Stimulated activated memory B cell treated with anti-CD40 and anti-IgM and Interleukin-4, amounts not matched to agents 10 μg/mL and 1 μg/mL and 100 μg/mL, for 72 hours (primary cell): ENCODE measurements around the gene SOD1.
"Not testable (repeated sequence)": the region's sequence is repeated elsewhere in the genome, so short reads cannot be mapped to it uniquely, and the experiment has no call there.

Experiments used
- ATAC-seq: fragments of 150-1000 bp; cut with Tn5 transposase; 2 replicates; pipeline ENCODE4 v1.10.0; 2021
- H3K27ac Mint-ChIP-seq: one replicate; pipeline ENCODE4 v1.8.0; 2022; ENCODE audit warnings: mild to moderate bottlenecking, mixed read lengths
- H3K27me3 Mint-ChIP-seq: one replicate; pipeline ENCODE4 v1.8.0; 2022; ENCODE audit warnings: mixed read lengths
- H3K36me3 Mint-ChIP-seq: one replicate; pipeline ENCODE4 v1.8.0; 2022; ENCODE audit warnings: mixed read lengths
- H3K4me1 Mint-ChIP-seq: one replicate; pipeline ENCODE4 v1.8.0; 2022; ENCODE audit warnings: mixed read lengths
- H3K4me3 Mint-ChIP-seq: one replicate; pipeline ENCODE4 v1.8.0; 2022; ENCODE audit warnings: mild to moderate bottlenecking, moderate library complexity, mixed read lengths
- H3K9me3 Mint-ChIP-seq: one replicate; pipeline ENCODE4 v1.8.0; 2022; ENCODE audit warnings: mixed read lengths

The SOD1 gene

DNA sequence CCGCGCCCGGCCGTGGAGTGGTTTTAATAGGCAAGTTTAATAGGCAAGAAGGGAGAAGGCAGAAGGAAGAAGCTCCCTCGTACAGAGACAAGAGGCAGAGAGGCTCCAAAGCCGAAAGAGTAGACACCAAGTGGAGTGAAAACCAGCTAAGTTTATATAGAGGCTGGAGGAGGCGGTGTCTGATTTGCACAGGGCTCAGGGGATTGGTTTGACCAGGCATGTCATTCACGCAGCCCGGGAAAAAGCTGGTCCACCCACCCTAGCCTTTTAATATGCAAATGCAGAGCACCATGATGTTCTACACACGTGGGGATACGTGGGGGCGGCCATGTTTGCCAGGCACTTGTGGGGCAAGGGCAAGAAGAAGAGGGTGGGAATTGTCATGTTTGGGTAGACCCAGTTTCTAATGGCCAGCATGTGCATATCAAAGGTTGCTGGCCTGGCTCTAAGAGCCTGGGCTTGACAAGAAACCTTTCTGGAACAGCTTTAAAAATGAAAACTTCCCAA is 18.0 kb upstream of the SOD1 start:
- H3K27ac Mint-ChIP-seq = no peak overlapping the region
- peaks cover 2% of the 10 kb centered on the region for H3K4me1 Mint-ChIP-seq
- peaks cover 9% of the 10 kb centered on the region for H3K27me3 Mint-ChIP-seq
- no peak overlapping the region for H3K4me3 Mint-ChIP-seq
- H3K36me3 Mint-ChIP-seq = no peaks in the 10 kb centered on the region
- H3K9me3 Mint-ChIP-seq = peaks cover 6% of the 10 kb centered on the region
- ATAC-seq = no peak

DNA sequence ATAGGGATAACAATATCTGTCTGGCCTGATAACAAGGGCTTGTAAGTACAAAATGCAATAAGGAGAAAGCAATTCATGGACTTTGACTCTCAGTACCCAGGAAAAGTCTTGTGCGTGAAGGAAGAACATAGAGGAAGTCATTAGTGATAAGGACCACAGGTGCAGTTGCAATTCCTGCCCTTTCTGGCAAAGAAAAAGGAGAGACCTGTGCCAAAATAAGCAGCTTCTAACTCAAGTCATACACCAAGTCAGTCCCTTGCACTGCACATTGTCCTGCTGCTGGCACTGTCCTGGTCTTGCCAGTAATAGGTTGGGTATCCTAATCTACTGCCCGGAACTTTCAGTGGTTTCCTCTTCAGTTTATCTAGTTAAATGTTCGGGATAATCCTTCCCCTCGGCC is 14.8 kb upstream of the SOD1 start:
- no peak overlapping the region for H3K27ac Mint-ChIP-seq
- no peak overlapping the region for H3K4me3 Mint-ChIP-seq
- ATAC-seq = no peak
- peaks cover 3% of the 10 kb centered on the region for H3K9me3 Mint-ChIP-seq
- peaks cover 9% of the 10 kb centered on the region for H3K27me3 Mint-ChIP-seq
- no peaks in the 10 kb centered on the region for H3K36me3 Mint-ChIP-seq
- H3K4me1 Mint-ChIP-seq = peaks cover 15% of the 10 kb centered on the region

DNA sequence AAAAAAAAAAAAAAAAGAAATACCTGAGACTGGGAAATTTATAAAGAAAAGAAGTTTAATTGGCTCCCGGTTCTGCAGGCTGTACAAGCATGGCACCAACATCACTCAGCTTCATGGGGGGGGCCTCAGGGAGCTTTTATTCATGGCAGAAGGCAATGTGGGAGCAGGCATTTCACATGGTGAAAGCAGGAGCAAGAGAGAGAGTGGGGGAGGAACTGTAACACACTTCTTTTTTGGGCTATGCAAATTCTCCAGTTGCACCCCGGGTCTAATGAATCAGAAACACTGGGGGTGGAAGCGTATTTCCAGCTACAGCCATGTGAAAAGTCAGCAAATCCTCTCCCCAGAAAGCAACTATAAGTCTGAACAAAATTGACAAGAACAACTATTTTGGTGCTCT is 11.8 kb upstream of the SOD1 start:
- Mint-ChIP-seq H3K36me3 (no peaks in the 10 kb centered on the region), H3K4me1 (peaks cover 15% of the 10 kb centered on the region), H3K4me3 (peak overlapping the region; percentile 40), H3K27ac (peak overlapping the region; percentile 14), H3K9me3 (peaks cover 6% of the 10 kb centered on the region), H3K27me3 (no peaks in the 10 kb centered on the region)
- no peak for ATAC-seq

DNA sequence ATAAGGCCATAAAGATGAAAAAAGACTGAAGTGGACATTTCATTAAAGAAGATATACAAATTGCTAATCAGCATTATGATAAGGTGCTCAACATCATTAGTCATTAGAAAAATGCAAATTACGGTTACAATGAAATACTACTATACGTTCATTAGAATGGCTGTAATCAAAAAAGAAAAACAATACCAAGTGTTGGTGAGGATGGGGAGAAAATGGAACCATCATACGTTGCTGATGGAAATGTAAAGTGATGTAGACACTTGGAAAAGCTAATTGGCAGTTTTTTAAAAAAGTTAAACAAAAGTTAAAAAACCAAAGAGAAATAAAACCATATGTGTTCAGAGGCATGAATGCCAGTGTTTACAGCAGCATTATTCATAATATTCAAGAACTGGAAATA is 8.6 kb upstream of the SOD1 start:
- Mint-ChIP-seq H3K9me3 (peaks cover 6% of the 10 kb centered on the region), H3K36me3 (no peaks in the 10 kb centered on the region), H3K27me3 (no peaks in the 10 kb centered on the region), H3K4me3 (no peak overlapping the region), H3K4me1 (peaks cover 29% of the 10 kb centered on the region), H3K27ac (no peak overlapping the region)
- ATAC-seq = no peak

DNA sequence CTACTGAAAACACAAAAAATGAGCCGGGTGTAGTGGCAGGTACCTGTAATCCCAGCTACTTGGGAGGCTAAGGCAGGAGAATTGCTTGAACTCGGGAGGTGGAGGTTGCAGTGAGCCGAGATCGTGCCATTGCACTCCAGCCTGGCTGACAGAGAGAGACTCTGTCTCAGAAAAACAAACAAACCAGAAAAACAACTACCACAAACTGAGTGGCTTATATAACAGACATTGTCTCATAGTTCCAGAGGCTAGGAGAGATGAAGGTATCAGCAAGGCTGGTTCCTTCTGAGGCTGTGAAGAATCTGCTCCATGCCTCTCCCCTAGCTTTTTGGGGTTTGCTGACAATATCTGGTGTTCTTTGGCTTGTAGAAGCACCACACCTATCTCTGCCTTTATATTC is 8.0 kb upstream of the SOD1 start:
- not testable (repeated sequence) for H3K36me3 Mint-ChIP-seq

DNA sequence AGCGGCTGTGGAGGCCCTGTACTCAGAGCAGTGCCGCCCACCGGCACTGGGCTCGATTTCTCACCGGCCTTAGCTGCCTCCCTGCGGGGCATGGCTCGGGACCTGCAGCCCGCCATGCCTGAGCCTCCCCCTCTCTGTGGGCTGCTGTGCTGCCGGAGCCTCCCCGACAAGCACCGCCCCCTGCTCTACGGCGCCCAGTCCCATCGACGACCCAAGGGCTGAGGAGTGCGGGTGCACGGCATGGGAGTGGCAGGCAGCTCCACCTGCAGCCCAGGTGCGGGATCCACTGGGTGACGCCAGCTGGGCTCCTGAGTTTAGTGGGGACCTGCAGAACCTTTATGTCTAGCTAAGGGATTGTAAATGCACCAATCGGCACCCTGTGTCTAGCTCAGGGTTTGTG is 5.2 kb upstream of the SOD1 start:
- no peak for ATAC-seq
- H3K36me3 Mint-ChIP-seq = no peaks in the 10 kb centered on the region
- no peak overlapping the region for H3K27ac Mint-ChIP-seq
- H3K4me1 Mint-ChIP-seq = peaks cover 29% of the 10 kb centered on the region
- H3K4me3 Mint-ChIP-seq = no peak overlapping the region
- no peaks in the 10 kb centered on the region for H3K27me3 Mint-ChIP-seq
- peaks cover 6% of the 10 kb centered on the region for H3K9me3 Mint-ChIP-seq

More for the DNA sequence above, 8.0 kb upstream of the SOD1 start:
- ATAC-seq, H3K27ac Mint-ChIP-seq, H3K4me3 Mint-ChIP-seq, H3K27me3 Mint-ChIP-seq, H3K9me3 Mint-ChIP-seq: not testable (repeated sequence)
- peaks cover 30% of the 10 kb centered on the region for H3K4me1 Mint-ChIP-seq

DNA sequence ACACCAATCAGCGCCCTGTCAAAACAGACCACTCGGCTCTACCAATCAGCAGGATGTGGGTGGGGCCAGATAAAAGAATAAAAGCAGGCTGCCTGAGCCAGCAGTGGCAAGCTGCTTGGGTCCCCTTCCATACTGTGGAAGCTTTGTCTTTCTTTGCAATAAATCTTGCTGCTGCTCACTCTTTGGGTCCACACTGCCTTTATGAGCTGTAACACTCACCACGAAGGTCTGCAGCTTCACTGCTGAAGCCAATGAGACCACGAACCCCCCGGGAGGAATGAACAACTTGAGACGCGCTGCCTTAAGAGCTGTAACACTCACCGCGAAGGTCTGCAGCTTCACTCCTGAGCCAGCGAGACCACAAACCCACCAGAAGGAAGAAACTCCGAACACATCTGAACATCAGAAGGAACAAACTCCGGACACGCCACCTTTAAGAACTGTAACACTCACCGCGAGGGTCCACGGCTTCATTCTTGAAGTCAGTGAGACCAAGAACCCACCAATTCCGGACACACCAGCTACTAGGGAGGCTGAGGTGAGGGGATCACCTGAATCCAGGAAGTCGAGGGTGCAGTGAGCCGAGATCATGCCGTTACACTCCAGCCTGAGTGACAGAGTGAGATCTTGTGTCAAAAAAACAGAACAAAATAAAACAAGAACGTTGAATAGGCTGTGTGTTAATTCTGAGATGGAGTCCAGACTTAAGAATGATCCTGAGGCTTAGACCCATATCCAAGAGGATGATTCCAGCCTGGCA is 4.5 kb upstream of the SOD1 start:
- H3K4me1 Mint-ChIP-seq = peaks cover 29% of the 10 kb centered on the region
- ATAC-seq = not testable (repeated sequence)

DNA sequence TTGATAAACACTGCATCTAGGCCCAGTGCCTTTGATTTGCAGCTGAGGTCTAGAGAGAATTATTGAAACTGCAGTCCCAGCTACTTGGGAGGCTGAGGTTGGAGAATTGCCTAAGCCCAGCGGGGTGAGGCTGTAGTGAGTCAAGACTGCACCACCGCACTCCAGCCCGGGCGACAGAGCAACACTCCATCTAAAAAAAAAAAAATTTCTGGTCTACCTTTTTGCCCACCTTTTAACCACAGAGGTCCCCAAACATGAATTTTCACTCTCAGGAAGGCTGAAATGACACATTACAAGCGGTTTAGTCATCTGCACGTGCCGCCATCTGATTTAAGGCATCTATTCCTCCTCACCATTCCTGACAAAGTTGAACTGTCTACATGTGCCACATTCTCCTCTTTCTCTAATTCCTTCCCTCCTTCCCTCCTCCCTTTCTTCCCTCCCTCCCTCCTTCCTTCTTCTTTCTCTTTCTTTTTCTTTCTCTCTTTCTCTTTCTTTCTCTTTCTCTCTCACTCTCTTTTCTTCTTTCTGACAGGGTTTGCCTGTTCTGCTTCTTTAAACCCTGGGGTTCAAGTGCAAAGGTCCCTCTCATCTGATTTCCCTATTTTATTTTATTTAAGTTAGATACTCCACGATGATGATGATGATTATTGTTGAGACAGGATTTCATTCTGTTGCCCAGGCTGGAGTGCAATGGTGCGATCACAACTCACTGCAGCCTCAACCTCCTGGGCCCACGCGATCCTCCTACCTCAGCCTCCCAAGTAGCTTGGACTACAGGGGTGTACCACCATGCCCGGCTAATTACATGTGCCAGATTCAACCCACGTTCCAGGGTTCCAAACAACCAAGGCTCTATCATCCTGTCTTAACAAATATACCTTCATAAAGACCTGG is 3.0 kb upstream of the SOD1 start:
- Mint-ChIP-seq H3K4me1 (peaks cover 41% of the 10 kb centered on the region), H3K36me3 (no peaks in the 10 kb centered on the region), H3K9me3 (no peaks in the 10 kb centered on the region), H3K27me3 (no peaks in the 10 kb centered on the region), H3K4me3 (no peak overlapping the region), H3K27ac (peak overlapping the region; percentile 7)
- no peak for ATAC-seq

More for the DNA sequence above, 4.5 kb upstream of the SOD1 start:
- Mint-ChIP-seq H3K4me3 (peak overlapping the region; percentile 54), H3K27ac (peak overlapping the region; percentile 50)
- H3K27me3 Mint-ChIP-seq, H3K9me3 Mint-ChIP-seq, H3K36me3 Mint-ChIP-seq: not testable (repeated sequence)

DNA sequence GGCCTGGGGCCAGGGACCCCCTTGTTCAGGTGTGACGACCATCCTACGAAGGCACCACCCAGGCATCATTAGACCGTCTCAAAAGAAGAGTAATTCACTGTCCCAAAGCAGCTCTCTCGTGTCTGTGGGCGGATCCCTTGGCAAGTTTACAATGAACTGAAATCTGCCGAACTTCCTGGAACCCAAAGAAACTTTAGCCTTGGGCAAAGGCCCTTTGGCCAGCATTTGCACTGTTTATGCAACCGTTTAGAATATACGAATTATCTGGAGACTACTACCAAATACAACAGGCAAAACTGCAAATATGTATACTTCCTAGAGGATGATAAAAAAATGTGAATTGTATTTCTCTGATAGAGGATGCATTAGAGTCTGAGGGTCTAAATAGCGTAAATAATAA is 1.4 kb upstream of the SOD1 start:
- Mint-ChIP-seq H3K4me3 (no peak overlapping the region), H3K4me1 (peaks cover 53% of the 10 kb centered on the region), H3K9me3 (no peaks in the 10 kb centered on the region), H3K36me3 (no peaks in the 10 kb centered on the region), H3K27ac (no peak overlapping the region), H3K27me3 (no peaks in the 10 kb centered on the region)
- no peak for ATAC-seq

DNA sequence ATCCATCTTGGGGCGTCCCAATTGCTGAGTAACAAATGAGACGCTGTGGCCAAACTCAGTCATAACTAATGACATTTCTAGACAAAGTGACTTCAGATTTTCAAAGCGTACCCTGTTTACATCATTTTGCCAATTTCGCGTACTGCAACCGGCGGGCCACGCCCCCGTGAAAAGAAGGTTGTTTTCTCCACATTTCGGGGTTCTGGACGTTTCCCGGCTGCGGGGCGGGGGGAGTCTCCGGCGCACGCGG is 282 bp upstream of the SOD1 start:
- peak overlapping the region; percentile 91 for H3K27ac Mint-ChIP-seq
- no peaks in the 10 kb centered on the region for H3K9me3 Mint-ChIP-seq
- no peaks in the 10 kb centered on the region for H3K27me3 Mint-ChIP-seq
- peak; percentile 49 for ATAC-seq
- peak overlapping the region; percentile 100 for H3K4me3 Mint-ChIP-seq
- H3K4me1 Mint-ChIP-seq = peaks cover 58% of the 10 kb centered on the region
- peaks cover 4% of the 10 kb centered on the region for H3K36me3 Mint-ChIP-seq

DNA sequence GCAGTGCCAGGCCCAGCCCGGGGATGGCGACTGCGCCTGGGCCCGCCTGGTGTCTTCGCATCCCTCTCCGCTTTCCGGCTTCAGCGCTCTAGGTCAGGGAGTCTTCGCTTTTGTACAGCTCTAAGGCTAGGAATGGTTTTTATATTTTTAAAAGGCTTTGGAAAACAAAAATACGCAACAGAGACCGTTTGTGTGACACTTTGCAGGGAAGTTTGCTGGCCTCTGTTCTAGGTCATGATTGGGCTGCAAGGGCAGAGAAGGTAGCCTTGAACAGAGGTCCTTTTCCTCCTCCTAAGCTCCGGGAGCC is 719 bp downstream of the SOD1 start:
- Mint-ChIP-seq H3K4me3 (peak overlapping the region; percentile 87), H3K9me3 (no peaks in the 10 kb centered on the region), H3K36me3 (peaks cover 10% of the 10 kb centered on the region), H3K27ac (peak overlapping the region; percentile 91), H3K27me3 (no peaks in the 10 kb centered on the region), H3K4me1 (peaks cover 59% of the 10 kb centered on the region)
- peak; percentile 62 for ATAC-seq

DNA sequence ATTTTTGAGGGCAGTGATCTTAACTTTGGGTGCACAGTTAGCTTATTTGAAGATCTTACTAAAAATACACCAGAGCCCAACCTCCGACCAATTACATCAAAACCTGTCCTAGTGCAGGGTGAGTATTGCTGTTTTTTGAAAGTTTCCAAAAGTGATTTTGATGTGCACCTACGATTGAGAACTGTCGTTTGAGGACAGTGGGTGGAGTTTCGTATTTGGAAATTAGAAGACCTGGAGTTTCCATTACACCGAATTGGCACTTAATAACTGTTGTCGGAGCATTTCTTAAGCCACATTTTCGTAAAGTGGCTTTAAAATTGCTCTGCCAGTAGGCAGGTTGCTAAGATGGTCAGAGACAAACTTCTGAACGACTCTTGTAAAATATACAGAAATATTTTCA is 1.1 kb downstream of the SOD1 start:
- Mint-ChIP-seq H3K27me3 (no peaks in the 10 kb centered on the region), H3K4me1 (peaks cover 59% of the 10 kb centered on the region), H3K27ac (peak overlapping the region; percentile 91), H3K9me3 (no peaks in the 10 kb centered on the region), H3K36me3 (peaks cover 14% of the 10 kb centered on the region), H3K4me3 (peak overlapping the region; percentile 87)
- no peak for ATAC-seq

DNA sequence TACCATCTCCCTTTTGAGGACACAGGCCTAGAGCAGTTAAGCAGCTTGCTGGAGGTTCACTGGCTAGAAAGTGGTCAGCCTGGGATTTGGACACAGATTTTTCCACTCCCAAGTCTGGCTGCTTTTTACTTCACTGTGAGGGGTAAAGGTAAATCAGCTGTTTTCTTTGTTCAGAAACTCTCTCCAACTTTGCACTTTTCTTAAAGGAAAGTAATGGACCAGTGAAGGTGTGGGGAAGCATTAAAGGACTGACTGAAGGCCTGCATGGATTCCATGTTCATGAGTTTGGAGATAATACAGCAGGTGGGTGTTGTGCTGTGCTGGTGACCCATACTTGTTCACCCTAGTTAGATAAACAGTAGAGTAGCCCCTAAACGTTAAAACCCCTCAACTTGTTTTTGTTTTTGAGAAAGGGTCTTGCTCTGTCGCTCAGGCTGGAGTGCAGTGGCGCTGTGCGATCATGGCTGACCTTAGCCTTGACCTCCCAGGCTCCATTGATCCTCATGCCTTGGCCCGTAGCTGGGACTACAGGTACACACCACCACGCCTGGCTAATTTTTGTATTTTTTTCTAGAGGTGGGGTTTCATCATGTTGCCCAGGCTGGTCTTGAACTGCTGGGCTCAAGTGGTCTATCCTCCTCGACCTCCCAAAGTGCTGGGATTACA is 4.2 kb downstream of the SOD1 start:
- no peak for ATAC-seq
- Mint-ChIP-seq H3K27ac (peak overlapping the region; percentile 34), H3K4me1 (peaks cover 59% of the 10 kb centered on the region), H3K27me3 (no peaks in the 10 kb centered on the region), H3K9me3 (no peaks in the 10 kb centered on the region), H3K4me3 (no peak overlapping the region), H3K36me3 (peaks cover 33% of the 10 kb centered on the region)

DNA sequence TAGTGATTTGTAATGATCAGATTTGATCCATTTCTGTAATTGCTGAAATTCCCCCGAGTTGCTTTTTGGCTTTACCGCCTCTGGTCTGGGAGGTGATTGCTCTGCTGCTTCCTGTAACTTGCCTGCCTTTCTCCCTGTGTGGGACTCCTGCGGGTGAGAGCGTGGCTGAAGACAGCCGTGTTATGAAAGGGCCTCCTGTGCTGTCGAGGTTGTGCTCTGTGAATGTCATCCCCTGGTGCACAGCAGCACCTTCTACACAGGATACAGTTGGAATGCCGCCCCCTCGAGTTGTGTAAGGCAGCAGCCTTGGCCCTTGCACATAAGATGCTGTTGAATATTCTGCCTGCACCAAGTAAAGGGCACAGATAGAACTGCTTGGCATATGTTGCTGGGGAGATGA is 5.9 kb downstream of the SOD1 start:
- Mint-ChIP-seq H3K36me3 (peaks cover 41% of the 10 kb centered on the region), H3K4me1 (peaks cover 57% of the 10 kb centered on the region), H3K27ac (no peak overlapping the region), H3K4me3 (no peak overlapping the region), H3K27me3 (no peaks in the 10 kb centered on the region), H3K9me3 (no peaks in the 10 kb centered on the region)
- ATAC-seq = no peak

DNA sequence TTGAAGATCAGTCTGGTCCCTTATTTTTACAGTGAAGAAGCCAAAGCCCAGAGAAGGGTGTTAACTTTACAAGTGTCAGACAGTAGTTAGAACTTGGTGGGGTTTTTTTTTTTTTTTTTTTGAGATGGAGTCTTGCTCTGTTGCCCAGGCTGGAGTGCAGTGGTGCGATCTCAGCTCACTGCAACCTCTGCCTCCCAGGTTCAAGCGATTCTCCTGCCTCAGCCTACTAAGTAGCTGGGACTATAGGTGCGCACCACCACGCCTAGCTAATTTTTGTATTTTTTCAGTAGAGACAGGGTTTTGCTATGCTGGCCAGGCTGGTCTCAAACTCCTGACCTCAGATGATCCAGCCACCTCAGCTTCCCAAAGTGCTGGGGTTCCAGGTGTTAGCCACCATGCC is 6.4 kb downstream of the SOD1 start:
- H3K9me3 Mint-ChIP-seq, H3K4me3 Mint-ChIP-seq, ATAC-seq, H3K27me3 Mint-ChIP-seq: not testable (repeated sequence)
- H3K27ac Mint-ChIP-seq = peak overlapping the region; percentile 70
- H3K4me1 Mint-ChIP-seq = peaks cover 53% of the 10 kb centered on the region
- peaks cover 45% of the 10 kb centered on the region for H3K36me3 Mint-ChIP-seq
